Natural killer cell (primary cell): Measurements from ENCODE around the gene CCDC77. TPM values are rescaled to one million over a fixed set of nuclear protein-coding genes. Genes with fewer than 3 reads are reported as not detected.

Experiments used
- ATAC-seq, 3 donors: fragments of 150-1000 bp in 2 of 3; fragments of 200-7000 bp in 1 of 3; cut with Tn5 transposase; 1 replicate in 1 of 3; 2 replicates in 2 of 3; pipeline ENCODE4 v1.10.0; 2021; ENCODE audit warnings: mild to moderate bottlenecking in 2 of 3, moderate library complexity in 2 of 3
- DNase-seq, 2 donors: peaks; one replicate each; pipeline versions ENCODE4 v3.0.0 to v3.0.0-alpha.2; 2013 to 2021; ENCODE audit warnings: mixed read lengths in 1 of 2
- H3K27ac ChIP-seq: one replicate; pipeline ENCODE4 v1.5.1; 2013; ENCODE audit warnings: mild to moderate bottlenecking, low read length
- H3K27me3 ChIP-seq: one replicate; pipeline ENCODE4 v1.6.1; 2013; ENCODE audit warnings: low read length; ENCODE audit not compliant: control insufficient read depth, insufficient read depth
- H3K36me3 ChIP-seq: one replicate; pipeline ENCODE4 v1.6.1; 2013; ENCODE audit warnings: low read length; ENCODE audit not compliant: control insufficient read depth, insufficient read depth
- H3K4me1 ChIP-seq: one replicate; pipeline ENCODE4 v1.6.1; 2013; ENCODE audit warnings: low read length; ENCODE audit not compliant: control insufficient read depth, insufficient read depth
- H3K4me3 ChIP-seq: one replicate; pipeline ENCODE4 v1.5.1; 2013; ENCODE audit warnings: low read length
- H3K9me3 ChIP-seq: one replicate; pipeline ENCODE4 v1.6.1; 2013; ENCODE audit warnings: low read length; ENCODE audit not compliant: control insufficient read depth, insufficient read depth
- H3K27ac Mint-ChIP-seq, 2 donors: one replicate each; pipeline ENCODE4 v1.8.0; 2022; ENCODE audit warnings: mild to moderate bottlenecking in 2 of 2, mixed read lengths in 2 of 2, moderate library complexity in 1 of 2
- H3K27me3 Mint-ChIP-seq, 2 donors: one replicate each; pipeline ENCODE4 v1.8.0; 2022; ENCODE audit warnings: low read depth in 2 of 2, mixed read lengths in 2 of 2
- H3K36me3 Mint-ChIP-seq: one replicate; pipeline ENCODE4 v1.8.0; 2022; ENCODE audit warnings: mixed read lengths
- H3K4me1 Mint-ChIP-seq, 2 donors: one replicate each; pipeline ENCODE4 v1.8.0; 2022; ENCODE audit warnings: mixed read lengths in 2 of 2
- H3K4me3 Mint-ChIP-seq: one replicate; pipeline ENCODE4 v1.8.0; 2022; ENCODE audit warnings: mild to moderate bottlenecking, moderate library complexity, mixed read lengths
- H3K9me3 Mint-ChIP-seq, 2 donors: one replicate each; pipeline ENCODE4 v1.8.0; 2022; ENCODE audit warnings: mixed read lengths in 2 of 2
- CTCF ChIP-seq: fragments of 200-600 bp; IDR thresholded peaks from one replicate; pipeline ENCODE4 v1.8.0; 2022; ENCODE audit warnings: antibody characterized with exemption
- WGBS: methylation state at CpG from one replicate; pipeline ENCODE4 v1.1.7; 2013; ENCODE audit warnings: missing lambda C conversion rate; ENCODE audit not compliant: insufficient coverage; 5-methylcytosine and 5-hydroxymethylcytosine counted together
- intact Hi-C: fragments of 100-400 bp; cut with micrococcal nuclease; formaldehyde crosslinking; loops from one replicate; pipeline ENCODE4 v1.14.2; 2022
- total RNA-seq, 4 donors: library from RNA; stranded (reverse); fragments of 120-200 nt in 1 of 4; gene quantifications; one replicate each; pipeline versions ENCODE4 v1.2.3 to v1.2.4, GENCODE V29; 2013 to 2022

Gene CCDC77
- total RNA-seq, 3 donors from 2014 or later (not counting 1 experiment from before 2014, with no cell fraction given): 10.9 to 18.5 (median 15.1) TPM

GRCh38 chr12:449203-449602 is 47.8 kb downstream of the CCDC77 start:
- 92% methylated on average over 4 of the region's 4 CpGs for WGBS
- Histone ChIP-seq H3K36me3 (no peaks in the 10 kb centered on the region), H3K9me3 (no peaks in the 10 kb centered on the region), H3K4me1 (peaks cover 7% of the 10 kb centered on the region), H3K4me3 (no peak overlapping the region), H3K27me3 (peaks cover 2% of the 10 kb centered on the region), H3K27ac (no peak overlapping the region)
- H3K4me3 Mint-ChIP-seq: no peak overlapping the region
- peaks cover 0 to 2% of the 10 kb centered on the region in 2 donors for H3K4me1 Mint-ChIP-seq
- no peak for TF ChIP-seq CTCF
- DNase-seq: no peak
- no peaks in the 10 kb centered on the region for H3K9me3 Mint-ChIP-seq
- ATAC-seq: no peak
- H3K36me3 Mint-ChIP-seq: no peaks in the 10 kb centered on the region
- intact Hi-C loops: no loop called here
- H3K27ac Mint-ChIP-seq: no peak overlapping the region
- peaks cover 0 to 3% of the 10 kb centered on the region in 2 donors for H3K27me3 Mint-ChIP-seq

- WGBS: 87% methylated on average over 3 of the region's 3 CpGs
- Mint-ChIP-seq H3K9me3 (no peaks in the 10 kb centered on the region), H3K36me3 (no peaks in the 10 kb centered on the region), H3K27ac (no peak overlapping the region), H3K27me3 (peaks cover 0 to 3% of the 10 kb centered on the region in 2 donors), H3K4me1 (peaks cover 0 to 10% of the 10 kb centered on the region in 2 donors), H3K4me3 (no peak overlapping the region)
- Histone ChIP-seq H3K27me3 (peaks cover 2% of the 10 kb centered on the region), H3K27ac (no peak overlapping the region), H3K4me3 (no peak overlapping the region), H3K4me1 (peaks cover 7% of the 10 kb centered on the region), H3K36me3 (no peaks in the 10 kb centered on the region), H3K9me3 (no peaks in the 10 kb centered on the region)
- ATAC-seq: no peak
- no peak for TF ChIP-seq CTCF
- intact Hi-C loops: no loop called here
- no peak for DNase-seq
Observed at GRCh38 chr12:450438-450837, 49.0 kb downstream of the CCDC77 start.

GRCh38 chr12:452667-453210 is 51.3 kb downstream of the CCDC77 start:
- Mint-ChIP-seq H3K27ac (no peak overlapping the region), H3K36me3 (no peaks in the 10 kb centered on the region), H3K9me3 (no peaks in the 10 kb centered on the region), H3K27me3 (peaks cover 3 to 4% of the 10 kb centered on the region in 2 donors), H3K4me1 (peaks cover 0 to 10% of the 10 kb centered on the region in 2 donors), H3K4me3 (no peak overlapping the region)
- Histone ChIP-seq H3K9me3 (no peaks in the 10 kb centered on the region), H3K4me1 (peaks cover 7% of the 10 kb centered on the region), H3K36me3 (no peaks in the 10 kb centered on the region), H3K27ac (no peak overlapping the region), H3K27me3 (no peaks in the 10 kb centered on the region), H3K4me3 (no peak overlapping the region)
- TF ChIP-seq CTCF: no peak
- WGBS: 69% methylated on average over 8 of the region's 25 CpGs
- ATAC-seq (no peak), DNase-seq (peak; percentile 23 to 59)
- intact Hi-C loops: no loop called here

GRCh38 chr12:454833-455232 is 53.4 kb downstream of the CCDC77 start:
- H3K27ac ChIP-seq: no peak overlapping the region
- peaks cover 10% of the 10 kb centered on the region for H3K27me3 ChIP-seq
- ATAC-seq: peak in 2 of 3 donors; percentile 36 to 59
- DNase-seq: peak in 1 of 2 donors; percentile 47
- Mint-ChIP-seq H3K4me1 (peaks cover 4 to 10% of the 10 kb centered on the region in 2 donors), H3K36me3 (no peaks in the 10 kb centered on the region), H3K27me3 (peaks cover 10 to 12% of the 10 kb centered on the region in 2 donors), H3K4me3 (no peak overlapping the region), H3K27ac (peak overlapping the region; percentile 40 to 41), H3K9me3 (no peaks in the 10 kb centered on the region)
- H3K4me1 ChIP-seq: peaks cover 15% of the 10 kb centered on the region
- no peak overlapping the region for H3K4me3 ChIP-seq
- TF ChIP-seq CTCF: no peak
- no peaks in the 10 kb centered on the region for H3K9me3 ChIP-seq
- H3K36me3 ChIP-seq: no peaks in the 10 kb centered on the region
- 50% methylated on average over 1 of the region's 1 CpG for WGBS
- intact Hi-C loops: no loop called here
